GM21381 (cell line): ENCODE data around the gene PRR23E.

ENCODE experiments used
- ATAC-seq: cut with Tn5 transposase; IDR thresholded peaks from one replicate; pipeline ENCODE4 v1.9.1; 2021; ENCODE audit warnings: mild to moderate bottlenecking, moderate library complexity; ENCODE audit not compliant: unreplicated experiment

The PRR23E gene

GRCh38 chr3:127164615-127165014, 28.3 kb upstream of the PRR23E start:
- ATAC-seq, result no peak

- ATAC-seq, result no peak
Observed at GRCh38 chr3:127165036-127165435, 27.9 kb upstream of the PRR23E start.

- ATAC-seq, result no peak
Observed at GRCh38 chr3:127165694-127166485, 27.0 kb upstream of the PRR23E start.

- no peak for ATAC-seq
Observed at GRCh38 chr3:127166501-127167065, 26.3 kb upstream of the PRR23E start.

GRCh38 chr3:127167315-127168043, 25.5 kb upstream of the PRR23E start:
- ATAC-seq, result no peak

GRCh38 chr3:127168271-127168670, 24.7 kb upstream of the PRR23E start:
- no peak for ATAC-seq

- no peak for ATAC-seq
Observed at GRCh38 chr3:127170814-127171213, 22.1 kb upstream of the PRR23E start.

- no peak for ATAC-seq
Observed at GRCh38 chr3:127171320-127171719, 21.6 kb upstream of the PRR23E start.

- no peak for ATAC-seq
Observed at GRCh38 chr3:127171721-127172120, 21.2 kb upstream of the PRR23E start.

- ATAC-seq, result no peak
Observed at GRCh38 chr3:127172211-127172610, 20.7 kb upstream of the PRR23E start.

GRCh38 chr3:127172781-127173515, 20.0 kb upstream of the PRR23E start:
- ATAC-seq, result no peak

- ATAC-seq, result no peak
Observed at GRCh38 chr3:127173516-127174166, 19.3 kb upstream of the PRR23E start.

- no peak for ATAC-seq
Observed at GRCh38 chr3:127174284-127174683, 18.6 kb upstream of the PRR23E start.

- ATAC-seq, result no peak
Observed at GRCh38 chr3:127174715-127175140, 18.2 kb upstream of the PRR23E start.

- ATAC-seq, result no peak
Observed at GRCh38 chr3:127175272-127175671, 17.7 kb upstream of the PRR23E start.

GRCh38 chr3:127177226-127177625, 15.7 kb upstream of the PRR23E start:
- ATAC-seq, result no peak

- ATAC-seq, result no peak
Observed at GRCh38 chr3:127180859-127181258, 12.1 kb upstream of the PRR23E start.

GRCh38 chr3:127182431-127182830, 10.5 kb upstream of the PRR23E start:
- ATAC-seq, result no peak

- ATAC-seq, result no peak
Observed at GRCh38 chr3:127182848-127183714, 9.8 kb upstream of the PRR23E start.
